HFFc6 (cell line): ENCODE measurements around the gene SMIM36. TPM values are rescaled to one million over a fixed set of nuclear protein-coding genes. Genes with fewer than 3 reads are reported as not detected.

Experiments
- DNase-seq: peaks from one replicate; pipeline ENCODE4 v3.0.0-alpha.2; 2018
- H3K27ac Mint-ChIP-seq: 2 replicates; pipeline ENCODE4 v1.8.0; 2020; ENCODE audit warnings: mild to moderate bottlenecking, mixed read lengths
- H3K27me3 Mint-ChIP-seq: 2 replicates; pipeline ENCODE4 v1.8.0; 2021; ENCODE audit warnings: mild to moderate bottlenecking, moderate library complexity, mixed read lengths; ENCODE audit not compliant: insufficient read depth
- H3K36me3 Mint-ChIP-seq: 2 replicates; pipeline ENCODE4 v1.8.0; 2021; ENCODE audit warnings: low read depth, mixed read lengths
- H3K4me1 Mint-ChIP-seq: 2 replicates; pipeline ENCODE4 v1.8.0; 2020; ENCODE audit warnings: low read depth, mixed read lengths
- H3K4me3 Mint-ChIP-seq: 2 replicates; pipeline ENCODE4 v1.8.0; 2020; ENCODE audit warnings: mild to moderate bottlenecking, moderate library complexity, mixed read lengths
- H3K9me3 Mint-ChIP-seq: 2 replicates; pipeline ENCODE4 v1.8.0; 2020; ENCODE audit warnings: mild to moderate bottlenecking, mixed read lengths
- total RNA-seq, 6 experiments: library from RNA; stranded (reverse); fragmentation: NEBNext Ultra II Directional; extraction: Animal tissue kit (Norgen Biotek cat#: 25700); gene quantifications; 2 replicates in 1 of 6; 3 replicates in 5 of 6; pipeline ENCODE4 v1.2.3, GENCODE V29; 2021
- TF ChIP-seq, protein P1 (sequence below): fragments of 200-600 bp; sonication (generic); IDR thresholded peaks from 2 replicates; pipeline ENCODE4 v1.5.0; 2021; ENCODE audit warnings: antibody characterized with exemption, mild to moderate bottlenecking

SMIM36 gene
- total RNA-seq, 6 experiments from 2014 or later = not detected

DNA sequence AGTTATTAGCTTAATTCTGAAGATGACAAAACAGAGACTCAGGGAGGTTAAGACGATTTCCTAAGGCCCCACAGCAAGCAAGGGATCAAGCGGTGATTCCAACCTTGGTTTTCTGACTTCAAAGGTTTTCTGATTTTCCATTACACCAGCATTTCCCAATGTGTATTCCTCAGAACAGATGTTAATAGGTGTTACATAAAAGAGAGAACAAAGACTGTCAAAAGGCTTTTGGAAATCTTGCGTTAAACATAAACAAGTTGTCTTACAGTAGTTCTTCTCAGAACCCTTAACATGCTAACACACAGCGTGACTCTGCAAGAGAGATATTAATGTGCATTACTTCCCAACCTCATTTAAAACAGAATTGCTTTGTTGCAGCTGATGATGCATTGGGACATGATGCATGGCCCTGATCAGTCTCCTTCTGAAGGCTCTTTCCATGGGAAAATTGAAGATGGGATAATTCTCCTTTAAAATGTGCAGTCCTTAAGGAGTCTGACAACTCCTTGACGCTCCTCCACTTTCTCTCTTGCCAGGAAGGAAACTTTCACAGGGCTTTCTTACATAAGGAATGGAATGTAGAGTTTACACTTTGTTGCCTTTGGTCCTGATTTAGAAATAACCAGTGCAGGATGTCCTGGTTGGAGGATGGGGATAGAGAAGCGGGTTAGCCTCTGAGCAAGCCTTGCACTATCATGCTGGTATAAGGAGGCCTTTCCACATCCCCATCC, 68.1 kb downstream of the SMIM36 start:
- H3K36me3 Mint-ChIP-seq = no peaks in the 10 kb centered on the region
- H3K27ac Mint-ChIP-seq = no peak overlapping the region
- no peak overlapping the region for H3K4me3 Mint-ChIP-seq
- H3K27me3 Mint-ChIP-seq = peaks cover 9% of the 10 kb centered on the region
- H3K9me3 Mint-ChIP-seq = no peaks in the 10 kb centered on the region
- TF ChIP-seq, protein P1, sequence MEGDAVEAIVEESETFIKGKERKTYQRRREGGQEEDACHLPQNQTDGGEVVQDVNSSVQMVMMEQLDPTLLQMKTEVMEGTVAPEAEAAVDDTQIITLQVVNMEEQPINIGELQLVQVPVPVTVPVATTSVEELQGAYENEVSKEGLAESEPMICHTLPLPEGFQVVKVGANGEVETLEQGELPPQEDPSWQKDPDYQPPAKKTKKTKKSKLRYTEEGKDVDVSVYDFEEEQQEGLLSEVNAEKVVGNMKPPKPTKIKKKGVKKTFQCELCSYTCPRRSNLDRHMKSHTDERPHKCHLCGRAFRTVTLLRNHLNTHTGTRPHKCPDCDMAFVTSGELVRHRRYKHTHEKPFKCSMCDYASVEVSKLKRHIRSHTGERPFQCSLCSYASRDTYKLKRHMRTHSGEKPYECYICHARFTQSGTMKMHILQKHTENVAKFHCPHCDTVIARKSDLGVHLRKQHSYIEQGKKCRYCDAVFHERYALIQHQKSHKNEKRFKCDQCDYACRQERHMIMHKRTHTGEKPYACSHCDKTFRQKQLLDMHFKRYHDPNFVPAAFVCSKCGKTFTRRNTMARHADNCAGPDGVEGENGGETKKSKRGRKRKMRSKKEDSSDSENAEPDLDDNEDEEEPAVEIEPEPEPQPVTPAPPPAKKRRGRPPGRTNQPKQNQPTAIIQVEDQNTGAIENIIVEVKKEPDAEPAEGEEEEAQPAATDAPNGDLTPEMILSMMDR = no peak
- no peak for DNase-seq
- peaks cover 21% of the 10 kb centered on the region for H3K4me1 Mint-ChIP-seq

DNA sequence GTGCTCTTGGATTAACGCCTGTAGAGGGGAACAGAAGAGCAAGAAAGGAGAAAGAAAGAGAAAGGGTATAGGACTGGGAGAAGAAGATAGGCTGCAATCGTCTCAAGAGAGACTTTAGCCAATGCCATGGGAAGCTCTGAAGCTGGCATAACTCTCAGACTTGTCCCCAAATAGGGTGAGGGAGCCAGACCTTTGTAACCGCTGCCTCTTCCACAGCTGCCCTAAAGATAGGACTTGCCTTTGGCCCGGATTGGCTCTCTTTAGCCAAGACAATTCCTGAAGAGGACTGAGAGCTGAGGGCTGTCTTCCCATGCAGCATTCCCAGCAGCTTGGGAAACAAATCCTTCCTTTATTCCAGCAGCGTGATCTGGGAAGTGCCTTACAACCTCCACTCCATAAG, 68.8 kb downstream of the SMIM36 start:
- no peak overlapping the region for H3K4me3 Mint-ChIP-seq
- H3K27ac Mint-ChIP-seq = no peak overlapping the region
- peaks cover 27% of the 10 kb centered on the region for H3K4me1 Mint-ChIP-seq
- TF ChIP-seq, protein P1 = no peak
- no peaks in the 10 kb centered on the region for H3K36me3 Mint-ChIP-seq
- H3K9me3 Mint-ChIP-seq = peaks cover 3% of the 10 kb centered on the region; the same call in 1 of the 2 replicates
- DNase-seq = no peak
- H3K27me3 Mint-ChIP-seq = peaks cover 9% of the 10 kb centered on the region

DNA sequence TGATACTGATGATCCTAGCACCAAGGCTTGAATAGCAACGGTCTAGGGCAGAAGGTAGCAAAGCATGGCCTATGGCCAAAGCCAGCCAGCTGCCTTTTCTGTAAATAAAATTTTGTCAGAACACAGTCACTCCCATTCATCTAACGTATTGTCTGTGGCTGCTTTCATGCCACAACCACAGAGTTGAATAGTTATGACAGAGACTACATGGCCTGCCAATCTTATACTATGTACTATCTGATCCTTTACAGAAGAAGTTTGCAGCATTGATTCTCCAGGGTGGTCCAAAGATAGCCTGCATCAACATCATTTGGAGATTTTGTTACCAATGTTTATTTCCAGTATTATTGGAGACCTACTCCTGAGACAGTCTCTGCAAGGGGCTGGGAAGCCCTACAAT, 69.7 kb downstream of the SMIM36 start:
- DNase-seq = no peak
- peaks cover 10% of the 10 kb centered on the region for H3K27me3 Mint-ChIP-seq
- no peaks in the 10 kb centered on the region for H3K36me3 Mint-ChIP-seq
- peaks cover 3% of the 10 kb centered on the region; the same call in 1 of the 2 replicates for H3K9me3 Mint-ChIP-seq
- no peak overlapping the region for H3K27ac Mint-ChIP-seq
- TF ChIP-seq, protein P1 = no peak
- peaks cover 29% of the 10 kb centered on the region for H3K4me1 Mint-ChIP-seq
- no peak overlapping the region for H3K4me3 Mint-ChIP-seq

DNA sequence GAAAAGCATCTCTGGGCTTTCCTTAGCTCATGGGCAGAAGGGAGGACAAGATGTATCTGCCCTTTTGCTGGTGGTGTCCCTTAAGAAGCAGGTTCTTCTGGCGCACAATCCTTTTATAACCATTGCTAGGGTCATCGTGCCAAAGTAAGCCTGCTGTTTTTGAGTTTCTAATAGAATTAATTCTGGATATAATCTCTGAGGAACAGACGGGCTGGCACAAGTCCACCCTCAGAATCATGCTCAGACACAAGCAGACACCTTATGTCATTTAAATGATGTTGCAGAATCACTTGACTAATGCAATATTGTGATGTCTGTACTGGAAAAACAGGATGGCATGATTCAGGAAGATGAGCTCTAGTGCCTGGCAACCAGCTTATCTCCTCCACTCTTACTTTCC, 70.9 kb downstream of the SMIM36 start:
- peaks cover 10% of the 10 kb centered on the region for H3K27me3 Mint-ChIP-seq
- TF ChIP-seq, protein P1 = no peak
- no peaks in the 10 kb centered on the region for H3K36me3 Mint-ChIP-seq
- H3K27ac Mint-ChIP-seq = no peak overlapping the region
- peaks cover 30% of the 10 kb centered on the region for H3K4me1 Mint-ChIP-seq
- H3K4me3 Mint-ChIP-seq = no peak overlapping the region
- H3K9me3 Mint-ChIP-seq = peaks cover 3% of the 10 kb centered on the region; the same call in 1 of the 2 replicates
- no peak for DNase-seq

DNA sequence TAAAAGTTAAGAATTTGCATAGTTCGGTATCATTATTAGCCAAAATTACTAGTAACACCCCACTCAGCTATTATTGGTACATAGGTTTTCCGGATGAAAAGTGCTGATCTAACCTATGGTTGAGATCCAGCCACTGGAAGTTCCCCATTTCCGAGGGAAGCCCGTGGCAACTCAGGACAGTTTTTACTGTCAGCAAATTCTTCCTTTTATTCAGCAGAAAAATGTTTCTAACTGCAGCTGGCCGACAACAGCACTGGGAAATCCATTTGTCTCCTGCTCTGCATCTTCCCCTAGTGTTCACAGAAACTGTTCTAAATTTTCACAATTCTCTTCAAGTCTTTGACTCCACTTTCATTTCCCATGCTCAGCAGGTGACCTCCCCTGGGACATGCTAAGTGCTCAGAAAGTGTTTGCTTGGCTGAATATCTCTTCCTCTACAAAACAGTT, 74.1 kb downstream of the SMIM36 start:
- H3K27me3 Mint-ChIP-seq = peaks cover 10% of the 10 kb centered on the region
- H3K27ac Mint-ChIP-seq = no peak overlapping the region
- TF ChIP-seq, protein P1 = no peak
- peaks cover 47% of the 10 kb centered on the region for H3K4me1 Mint-ChIP-seq
- no peak overlapping the region for H3K4me3 Mint-ChIP-seq
- peaks cover 3% of the 10 kb centered on the region; the same call in 1 of the 2 replicates for H3K9me3 Mint-ChIP-seq
- DNase-seq = no peak
- no peaks in the 10 kb centered on the region for H3K36me3 Mint-ChIP-seq
